SK-N-SH treated with all-trans-retinoic acid at 6 μM for 48 hours (cell line): ENCODE data around the gene CDH4.

ENCODE experiments used
- ARNTL ChIP-seq: fragments of 450-650 bp; formaldehyde crosslinking; IDR thresholded peaks from 2 replicates; pipeline ENCODE4 v1.5.0; 2020; ENCODE audit warnings: low read depth, mild to moderate bottlenecking, moderate library complexity, borderline replicate concordance
- BACH2 ChIP-seq: fragments of 250-450 bp; sonication (Bioruptor Pico); IDR thresholded peaks from 2 replicates; pipeline ENCODE4 v1.9.0; 2021; ENCODE audit warnings: mild to moderate bottlenecking, borderline replicate concordance
- CREB5 ChIP-seq: fragments of 250-450 bp; sonication (Bioruptor Pico); IDR thresholded peaks from 2 replicates; pipeline ENCODE4 v1.5.1; 2020; ENCODE audit warnings: low read depth, mild to moderate bottlenecking, moderate library complexity
- CSDC2 ChIP-seq: fragments of 250-450 bp; sonication (Bioruptor Pico); IDR thresholded peaks from 2 replicates; pipeline ENCODE4 v1.5.0; 2020; ENCODE audit warnings: mild to moderate bottlenecking, moderate library complexity
- PATZ1 ChIP-seq: fragments of 250-450 bp; sonication (Bioruptor Pico); IDR thresholded peaks from 2 replicates; pipeline ENCODE4 v1.8.0; 2020; ENCODE audit warnings: mild to moderate bottlenecking, moderate library complexity, borderline replicate concordance
- PPARA ChIP-seq: fragments of 250-450 bp; sonication (Bioruptor Pico); IDR thresholded peaks from 2 replicates; pipeline ENCODE4 v1.5.0; 2020; ENCODE audit warnings: mild to moderate bottlenecking, borderline replicate concordance
- TOX ChIP-seq: fragments of 250-450 bp; sonication (Bioruptor Pico); IDR thresholded peaks from 2 replicates; pipeline ENCODE4 v1.8.0; 2021; ENCODE audit warnings: mild to moderate bottlenecking, moderate library complexity, borderline replicate concordance
- TSHZ2 ChIP-seq: fragments of 250-450 bp; sonication (Bioruptor Pico); IDR thresholded peaks from 2 replicates; pipeline ENCODE4 v1.5.0; 2020; ENCODE audit warnings: mild to moderate bottlenecking, moderate library complexity
- ZFP3 ChIP-seq: fragments of 250-450 bp; sonication (Bioruptor Pico); IDR thresholded peaks from 2 replicates; pipeline ENCODE4 v1.5.0; 2020; ENCODE audit warnings: mild to moderate bottlenecking, moderate library complexity
- ZFP30 ChIP-seq: fragments of 450-650 bp; formaldehyde crosslinking; IDR thresholded peaks from 2 replicates; pipeline ENCODE4 v1.5.0; 2022; ENCODE audit warnings: mild to moderate bottlenecking, moderate library complexity
- ZNF565 ChIP-seq: fragments of 450-650 bp; formaldehyde crosslinking; conservative IDR thresholded peaks from 2 replicates; pipeline ENCODE4 v1.5.0; 2020; ENCODE audit warnings: low read depth, mild to moderate bottlenecking, moderate library complexity
- ZNF70 ChIP-seq: fragments of 450-650 bp; formaldehyde crosslinking; IDR thresholded peaks from 2 replicates; pipeline ENCODE4 v1.5.0; 2020; ENCODE audit warnings: mild to moderate bottlenecking, moderate library complexity

- no peak for TF ChIP-seq TSHZ2 (CRISPR knock-in tag)
- no peak for TF ChIP-seq ARNTL (CRISPR knock-in tag)
- TF ChIP-seq BACH2 (CRISPR knock-in tag) = no peak
- no peak for TF ChIP-seq CREB5 (CRISPR knock-in tag)
- no peak for TF ChIP-seq ZNF565
- TF ChIP-seq CSDC2 (CRISPR knock-in tag) = no peak
- TF ChIP-seq ZNF70 = no peak
- no peak for TF ChIP-seq PATZ1
- TF ChIP-seq ZFP3 (CRISPR knock-in tag) = no peak
- no peak for TF ChIP-seq PPARA
- TF ChIP-seq TOX (CRISPR knock-in tag) = no peak
- no peak for TF ChIP-seq ZFP30 (CRISPR knock-in tag)
These were observed 646.3 kb downstream of the CDH4 start for GRCh38 chr20:61898405-61898804.
